OCI-LY7 (cell line): ENCODE measurements around the gene CCSAP.
"Not testable (repeated sequence)": the region's sequence is repeated elsewhere in the genome, so short reads cannot be mapped to it uniquely, and the experiment has no call there.

ENCODE experiments used
- CTCF ChIP-seq: fragments of 200-600 bp; sonication (generic); conservative IDR thresholded peaks from 2 replicates; pipeline ENCODE4 v1.5.1; 2014; ENCODE audit warnings: mild to moderate bottlenecking, antibody characterized with exemption, low read length, moderate library complexity, mixed read lengths
- EZH2phosphoT487 ChIP-seq: fragments of 200-600 bp; sonication (generic); IDR thresholded peaks from 2 replicates; pipeline ENCODE4 v1.6.1; 2018; ENCODE audit warnings: low read depth, borderline replicate concordance, mild to moderate bottlenecking, mixed run types, antibody characterized with exemption, low read length, moderate library complexity, mixed read lengths

GRCh38 chr1:229378035-229378434, 35.2 kb upstream of the CCSAP start:
- TF ChIP-seq CTCF, EZH2phosphoT487: not testable (repeated sequence)
